GM21529 (cell line): ENCODE measurements around the gene SERGEF.

Experiments
- ATAC-seq: cut with Tn5 transposase; IDR thresholded peaks from one replicate; pipeline ENCODE4 v1.9.1; 2021; ENCODE audit not compliant: unreplicated experiment

Gene SERGEF

DNA sequence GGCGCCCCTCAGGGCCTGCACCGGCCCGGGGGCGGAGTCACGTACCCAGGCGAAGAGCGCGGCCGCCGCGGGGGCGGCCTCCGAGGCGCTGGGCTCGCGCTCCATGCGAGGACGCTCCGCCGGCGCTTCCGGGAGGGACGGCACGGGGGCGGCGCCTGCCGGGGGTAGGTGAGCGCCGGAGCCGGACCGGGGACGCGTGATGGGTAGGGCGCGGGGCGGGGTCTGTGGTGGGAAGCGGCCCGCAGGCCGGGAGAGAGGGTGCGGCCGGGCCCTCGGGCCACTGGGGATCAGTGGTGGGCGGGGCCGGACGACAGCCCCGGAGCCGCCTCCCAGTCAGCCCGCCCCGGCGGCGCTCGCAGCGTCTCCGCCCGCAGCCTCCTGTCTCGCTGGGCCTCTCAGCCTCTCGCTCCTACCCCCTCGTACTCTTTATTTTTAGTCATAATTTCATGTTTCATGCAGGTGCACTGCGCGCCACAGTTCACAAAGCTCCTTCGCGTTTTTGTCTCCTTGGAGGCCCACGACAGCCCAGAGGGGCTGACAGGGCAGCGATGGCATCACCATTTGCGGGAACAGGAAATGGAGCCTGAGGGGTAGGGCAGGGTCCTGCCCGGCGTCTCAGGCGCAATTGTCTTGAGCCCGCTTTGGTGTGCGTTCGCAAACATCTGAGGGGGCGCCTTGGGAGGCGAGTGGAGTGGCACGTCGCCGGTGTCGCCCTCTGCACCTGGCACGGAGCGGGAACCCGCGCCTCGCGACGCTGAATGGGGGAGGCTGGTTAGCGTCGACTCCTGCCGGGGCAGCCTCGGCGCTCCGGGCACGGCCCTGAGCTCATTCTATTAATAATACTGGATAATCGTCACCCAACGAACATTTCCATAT, at the start of gene SERGEF:
Gene SERGEF (minus strand): TSS at position 142 of the 876 bp plus-strand sequence. CDS start 37 bp downstream, at position 105.
- ATAC-seq: peak; percentile 92

- no peak for ATAC-seq
Observed at GRCh38 chr11:18061351-18061750, 48.5 kb upstream of the SERGEF start.

DNA sequence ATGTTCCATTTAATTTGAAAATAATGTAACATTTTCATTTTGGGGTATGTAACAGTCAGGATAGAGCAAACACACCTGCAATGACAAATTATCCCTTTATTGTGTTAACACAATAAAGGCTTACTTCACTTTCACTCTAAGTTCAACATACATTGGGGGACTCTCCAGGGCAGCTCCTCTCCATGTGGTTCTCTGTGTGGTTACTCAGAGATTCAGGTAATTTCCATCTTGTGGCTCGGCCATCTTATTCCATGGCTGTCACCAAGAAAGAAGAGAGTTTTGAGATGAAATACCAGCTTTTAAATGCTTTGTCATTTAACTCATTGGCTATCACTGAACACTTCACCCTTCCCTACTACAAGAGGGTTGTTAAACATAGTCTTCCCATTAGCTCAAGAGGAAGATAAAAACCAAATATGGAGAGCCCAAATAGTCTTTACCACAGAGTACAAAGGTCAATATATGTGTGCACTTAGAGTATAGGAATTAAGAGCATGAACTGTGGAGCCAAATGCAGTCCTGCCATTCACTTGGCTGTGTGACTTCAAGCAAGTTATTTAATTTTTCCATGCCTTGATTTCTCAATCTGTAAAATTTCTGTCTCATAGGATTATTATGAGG, 43.8 kb upstream of the SERGEF start:
- no peak for ATAC-seq

DNA sequence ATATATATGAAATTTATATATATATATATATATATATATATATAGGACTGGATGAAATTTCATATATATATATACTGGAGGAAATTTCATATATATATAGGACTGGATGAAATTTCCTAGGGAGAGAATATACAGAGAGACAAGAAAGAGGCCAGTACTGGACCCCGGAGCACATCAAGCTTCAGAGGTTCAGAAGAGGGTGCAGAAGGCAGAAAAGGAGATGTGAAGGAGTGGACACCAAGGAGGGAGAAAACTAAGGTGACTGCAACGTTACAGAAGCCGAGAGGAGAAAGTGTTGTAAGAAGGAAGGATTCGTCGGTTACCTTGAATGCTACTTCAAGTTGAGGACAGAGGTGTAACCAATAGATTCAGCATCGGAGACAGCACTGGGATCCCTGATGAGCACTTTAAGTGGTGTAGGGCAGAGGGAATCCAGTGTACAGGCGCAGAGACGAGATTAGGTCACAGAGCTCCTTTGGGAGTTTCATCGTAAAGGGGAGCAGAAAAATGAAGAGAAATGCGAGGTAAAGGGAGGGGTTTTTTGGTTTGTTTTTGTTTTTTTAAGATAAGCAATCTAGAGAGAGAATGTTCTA, 41.8 kb upstream of the SERGEF start:
- no peak for ATAC-seq

- no peak for ATAC-seq
Observed at GRCh38 chr11:18050848-18051247, 38.0 kb upstream of the SERGEF start.

DNA sequence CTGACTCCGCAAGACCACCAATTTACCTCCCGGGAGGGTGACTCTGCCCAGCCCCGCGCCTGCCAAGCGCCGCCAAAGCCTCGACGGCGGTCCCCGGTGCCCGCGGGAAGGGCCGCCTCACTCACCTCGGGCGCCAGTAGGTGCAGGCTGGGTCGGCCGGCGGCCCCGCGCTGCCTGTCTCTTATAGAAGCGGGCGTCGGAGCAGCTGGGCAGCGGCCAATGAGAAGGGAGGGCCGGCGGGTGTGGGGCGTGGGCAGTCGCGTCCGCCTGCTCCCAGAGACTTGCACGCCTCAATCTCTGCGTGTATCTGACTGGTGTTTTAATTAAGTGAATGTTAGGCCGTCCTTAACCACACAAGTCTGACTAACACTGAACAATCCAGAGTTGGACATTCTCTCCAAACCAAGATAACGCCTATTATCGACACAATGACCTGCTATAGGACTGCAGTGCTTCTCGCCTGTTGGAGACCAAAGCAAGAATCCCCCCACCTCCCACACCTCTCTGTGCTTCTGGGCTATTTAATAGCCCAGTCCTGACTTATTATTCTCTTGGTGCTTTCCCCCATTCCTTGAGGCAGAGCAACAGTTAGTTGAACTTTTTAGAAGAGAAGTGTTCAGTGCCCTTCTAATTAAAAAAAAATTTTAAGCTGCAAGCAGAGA, 33.4 kb upstream of the SERGEF start, which contains the start of gene TPH1:
Gene TPH1 (minus strand): TSS at position 154 of the 662 bp plus-strand sequence. CDS start 5,507 bp downstream, outside the sequence.
- ATAC-seq: no peak

DNA sequence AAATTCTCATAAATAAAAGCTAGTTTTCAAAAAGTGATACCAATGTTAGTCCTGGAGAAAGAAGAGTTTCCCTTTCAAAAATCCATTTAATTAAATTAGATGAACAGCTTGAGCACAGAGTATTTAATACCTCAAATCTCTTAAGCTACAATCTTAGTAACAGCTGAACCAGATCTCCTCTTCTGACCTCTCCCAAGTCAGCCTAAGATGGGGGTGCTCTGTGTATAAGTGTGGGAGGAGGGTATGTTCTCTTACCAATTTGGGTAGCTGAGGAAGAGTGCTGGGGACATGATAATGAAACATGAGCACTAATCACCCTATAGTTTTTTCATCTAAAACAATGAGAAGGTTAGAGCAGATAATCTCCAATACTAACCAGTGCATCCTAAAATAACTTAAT, 23.6 kb upstream of the SERGEF start:
- no peak for ATAC-seq

DNA sequence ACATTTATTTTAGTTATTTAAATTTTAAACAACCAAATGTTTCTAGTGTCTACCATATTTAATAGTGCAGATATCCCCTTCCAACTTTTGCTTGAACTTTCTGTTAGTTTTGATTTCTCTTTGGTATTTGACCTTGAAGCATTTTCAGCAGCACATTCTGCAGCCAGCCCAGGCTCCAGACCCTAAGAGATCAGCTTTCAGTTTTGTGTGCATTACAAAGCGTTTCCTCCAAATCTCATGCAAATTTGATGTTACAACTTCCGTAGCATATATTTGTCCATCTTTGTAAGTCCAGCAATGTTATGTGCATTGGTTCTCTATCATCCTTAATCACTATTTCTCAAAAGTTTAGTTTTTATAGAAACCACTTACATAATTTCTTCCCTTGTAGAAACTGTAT, 14.6 kb upstream of the SERGEF start:
- ATAC-seq: no peak

GRCh38 chr11:18022419-18022818, 9.6 kb upstream of the SERGEF start:
- ATAC-seq: no peak

- no peak for ATAC-seq
Observed at GRCh38 chr11:18019650-18020049, 6.8 kb upstream of the SERGEF start.

DNA sequence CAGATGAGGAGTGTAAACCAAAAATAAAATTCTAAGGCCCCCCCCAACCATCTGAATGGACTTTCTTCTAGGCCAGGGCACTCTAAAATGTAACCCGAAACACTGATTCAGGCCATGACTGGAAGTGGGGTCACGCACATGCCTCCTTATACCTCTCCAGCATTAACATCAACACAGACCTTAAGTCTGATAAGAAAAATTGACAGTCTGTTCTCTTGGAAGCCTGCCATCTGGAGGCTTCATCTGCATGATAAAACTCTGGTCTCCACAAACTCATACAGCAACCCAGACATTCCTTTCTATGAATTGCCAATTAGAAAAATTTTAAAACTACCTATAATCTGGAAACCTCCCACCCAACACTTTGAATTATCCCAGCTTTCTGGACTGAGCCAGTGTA, 3.9 kb upstream of the SERGEF start:
- ATAC-seq: no peak

DNA sequence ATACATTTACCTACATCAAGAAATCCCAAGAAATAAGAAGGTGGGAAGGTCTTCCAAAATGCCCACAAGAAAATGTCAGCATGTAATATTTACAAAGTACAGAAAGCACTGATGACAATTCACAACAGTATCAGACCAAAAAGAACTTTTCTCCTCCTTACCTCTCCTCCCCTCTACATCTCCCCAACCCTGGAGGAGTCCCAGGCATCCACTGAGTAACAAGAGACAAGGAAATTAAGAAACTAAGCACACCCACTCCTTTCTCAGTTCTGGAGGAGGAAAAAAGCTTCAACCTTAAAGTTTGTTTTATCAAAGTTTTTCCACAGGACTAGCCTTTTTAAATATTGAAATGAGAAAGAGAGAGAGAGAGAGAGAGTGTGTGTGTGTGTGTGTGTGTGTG, 2.0 kb upstream of the SERGEF start:
- no peak for ATAC-seq

DNA sequence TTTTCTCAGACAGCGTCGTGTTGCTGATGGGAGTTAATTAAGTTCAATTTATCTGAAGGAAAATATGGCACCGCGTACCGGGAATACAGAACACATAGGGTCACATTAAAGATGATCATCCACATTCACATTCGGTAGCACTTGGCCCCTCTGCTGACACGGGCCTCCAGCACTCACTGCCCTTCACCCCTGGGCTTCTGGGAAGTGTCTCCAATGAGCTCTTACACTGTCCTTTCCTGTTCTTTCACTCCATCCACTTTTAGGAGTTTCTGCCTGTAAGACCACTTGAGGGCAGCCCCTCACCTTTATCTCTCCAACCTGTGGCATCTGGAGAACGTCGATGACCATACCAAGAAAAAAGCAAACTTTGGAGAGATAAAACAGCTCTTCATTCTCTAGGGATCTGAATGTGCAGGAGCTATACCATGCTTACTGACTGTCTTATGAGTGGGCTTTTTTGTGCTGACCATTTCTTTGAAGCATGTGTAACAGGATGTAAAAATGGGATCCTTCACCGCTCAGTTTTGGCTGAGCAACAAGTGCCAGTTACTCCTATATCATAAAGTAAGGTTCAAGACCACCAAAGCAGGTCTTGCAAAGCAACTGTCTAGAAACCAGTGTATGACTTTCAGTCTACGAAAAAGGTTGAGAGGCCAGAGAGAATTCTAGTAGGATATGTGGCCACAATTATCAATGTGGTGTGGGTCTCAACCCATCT, 1.1 kb upstream of the SERGEF start:
- no peak for ATAC-seq

- ATAC-seq: peak; percentile 3
Observed at GRCh38 chr11:18012122-18012905, 533 bp downstream of the SERGEF start.

- no peak for ATAC-seq
Observed at GRCh38 chr11:18011633-18012032, 1.2 kb downstream of the SERGEF start.

DNA sequence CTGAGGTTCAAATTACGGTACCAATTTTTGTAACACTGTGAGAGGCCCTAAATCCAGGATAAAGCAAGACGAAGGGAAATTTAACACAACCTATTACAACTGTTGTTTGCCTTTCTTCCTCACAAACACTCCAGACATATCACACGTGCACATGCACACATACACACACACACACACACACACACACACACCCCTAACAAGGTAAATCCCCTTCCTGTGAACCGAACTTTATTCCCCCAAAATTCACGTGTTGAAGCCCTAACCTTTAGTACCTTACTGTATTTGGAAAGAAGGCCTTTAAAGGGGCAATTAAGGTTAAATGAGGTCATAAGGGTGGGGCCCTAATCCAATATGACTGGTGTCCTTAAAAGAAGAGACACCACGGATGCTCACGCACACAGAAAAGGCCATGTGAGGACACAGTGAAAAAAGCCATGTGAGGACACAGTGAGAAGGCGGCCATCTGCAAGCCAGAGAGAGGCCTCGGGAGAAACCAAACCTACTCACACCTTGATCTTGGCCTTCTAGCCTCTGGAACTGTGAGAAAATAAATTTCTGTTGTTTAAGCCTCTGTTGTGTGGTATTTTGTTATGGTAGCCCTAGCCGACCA, 1.8 kb downstream of the SERGEF start:
- no peak for ATAC-seq

DNA sequence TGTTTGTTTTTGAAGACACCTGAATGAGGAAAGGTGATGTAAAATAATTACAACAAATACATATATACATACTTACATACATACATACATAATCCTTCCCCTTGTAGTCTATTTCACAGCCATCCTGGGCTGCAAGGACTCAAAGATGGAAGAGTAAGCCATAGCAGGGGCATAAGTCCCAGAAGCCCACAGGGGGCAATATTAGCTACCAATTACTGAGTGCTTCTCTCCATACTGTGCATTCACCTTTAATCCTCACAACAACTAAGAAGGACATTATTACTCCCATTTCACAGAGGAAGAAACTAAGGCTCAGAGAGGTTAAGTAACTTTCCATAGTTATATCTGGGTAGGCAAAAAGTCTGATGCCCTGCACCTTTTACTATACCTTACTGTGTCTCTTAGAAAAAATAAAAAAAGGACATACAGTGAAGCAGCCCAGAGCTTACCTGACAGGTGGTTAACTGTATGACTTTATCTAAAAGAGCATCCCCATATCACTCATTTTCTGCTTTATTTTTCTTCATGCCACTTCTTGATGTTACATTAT, 2.7 kb downstream of the SERGEF start:
- ATAC-seq: no peak

- ATAC-seq: no peak
Observed at GRCh38 chr11:18005376-18006129, 7.3 kb downstream of the SERGEF start.

- peak; percentile 15 for ATAC-seq
Observed at GRCh38 chr11:18001191-18001590, 11.7 kb downstream of the SERGEF start.
